Measurements from ENCODE around the gene DCDC1.

- no peak for TF ChIP-seq SIN3A (IDR thresholded peaks at IDR 0.05; ENCODE audit: borderline replicate concordance, insufficient read depth, low read length)
- TF ChIP-seq POLR2AphosphoS5 (IDR thresholded peaks at IDR 0.05; ENCODE audit: low read depth, low read length), result no peak
- TF ChIP-seq TAF1 (IDR thresholded peaks at IDR 0.05; ENCODE audit: borderline replicate concordance, insufficient read depth, low read length), result no peak
These were observed 155.2 kb downstream of the DCDC1 start for GRCh38 chr11:31214372-31214771.

All from PFSK-1 (cell line).